Activated CD4-positive, alpha-beta T cell treated with anti-CD3 and anti-CD28 coated beads, Interleukin-2, amount 10 ng/mL, durations not matched to agents 24 days and 14 days (primary cell): Measurements from ENCODE around the gene STMND1. TPM values are rescaled to one million over a fixed set of nuclear protein-coding genes. Genes with fewer than 3 reads are reported as not detected.
"Not testable (repeated sequence)": the region's sequence is repeated elsewhere in the genome, so short reads cannot be mapped to it uniquely, and the experiment has no call there.

Source experiments
- DNase-seq: peaks from one replicate; pipeline ENCODE4 v3.0.0; 2022
- H3K27ac Mint-ChIP-seq: one replicate; pipeline ENCODE4 v1.8.0; 2022; ENCODE audit warnings: mild to moderate bottlenecking, mixed read lengths
- H3K27me3 Mint-ChIP-seq: one replicate; pipeline ENCODE4 v1.8.0; 2022; ENCODE audit warnings: mixed read lengths
- H3K36me3 Mint-ChIP-seq: one replicate; pipeline ENCODE4 v1.8.0; 2022; ENCODE audit warnings: low read depth, mild to moderate bottlenecking, mixed read lengths
- H3K4me1 Mint-ChIP-seq: one replicate; pipeline ENCODE4 v1.8.0; 2021; ENCODE audit warnings: mixed read lengths
- H3K4me3 Mint-ChIP-seq: one replicate; pipeline ENCODE4 v1.8.0; 2022; ENCODE audit warnings: mild to moderate bottlenecking, moderate library complexity, mixed read lengths
- H3K9me3 Mint-ChIP-seq: one replicate; pipeline ENCODE4 v1.8.0; 2021; ENCODE audit warnings: mixed read lengths
- intact Hi-C: fragments of 100-400 bp; cut with micrococcal nuclease; formaldehyde crosslinking; loops from one replicate; pipeline ENCODE4 v1.15.1; 2023
- total RNA-seq: library from RNA; stranded (reverse); gene quantifications from 2 replicates; pipeline ENCODE4 v1.2.3, GENCODE V29; 2022

STMND1 gene
- not detected in 2 replicates for total RNA-seq

DNA sequence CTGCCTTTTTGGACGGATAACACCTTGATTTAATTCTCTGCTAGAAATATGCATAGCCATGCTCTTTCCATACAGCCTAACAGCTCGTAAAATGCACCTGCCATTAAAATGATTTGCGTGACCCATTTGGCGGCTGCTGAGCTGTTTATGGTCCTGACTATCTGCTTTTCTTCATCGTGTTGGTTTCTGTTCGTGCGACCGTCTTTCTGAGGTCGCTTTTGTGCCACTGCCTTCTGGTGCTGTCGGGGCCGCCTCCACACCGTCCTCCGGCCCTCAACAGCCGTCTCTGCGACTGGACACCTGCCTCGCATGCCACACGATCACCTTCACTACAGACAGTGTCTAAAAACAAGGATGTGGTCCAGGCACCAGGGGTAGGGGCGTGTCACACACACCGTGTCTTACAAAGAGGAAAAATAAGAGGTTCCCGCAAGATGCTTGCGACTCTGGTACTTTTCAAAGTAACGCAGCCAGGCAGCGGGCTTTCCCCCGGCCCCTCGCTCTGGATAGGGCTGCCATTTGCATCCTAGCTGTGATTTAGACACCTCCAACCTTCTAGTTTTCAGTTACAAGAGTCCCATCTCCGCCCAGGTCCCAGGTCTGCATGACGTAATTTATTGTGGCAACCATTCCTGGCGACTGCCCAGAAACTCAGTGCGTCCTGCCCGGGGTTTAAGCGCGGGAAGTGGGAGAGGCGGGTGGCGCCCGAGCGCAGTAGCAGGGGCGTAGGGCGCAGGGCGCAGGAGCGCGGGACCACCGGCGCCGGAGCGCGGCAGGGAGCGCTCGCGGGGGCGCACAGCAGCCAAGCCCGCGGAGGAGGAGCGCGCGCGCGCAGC is at the start of gene STMND1:
TSS of gene STMND1 (plus strand) at position 629 of the 836 bp plus-strand sequence. CDS start 208 bp downstream, outside the sequence.
- Mint-ChIP-seq H3K27me3 (peaks cover 33% of the 10 kb centered on the region), H3K4me1 (peaks cover 2% of the 10 kb centered on the region), H3K9me3 (no peaks in the 10 kb centered on the region), H3K27ac (no peak within 1 kb of the TSS), H3K4me3 (peak within 1 kb of the TSS; percentile 26), H3K36me3 (no peaks in the 10 kb centered on the region)
- DNase-seq, result no peak
- intact Hi-C loops, result no loop called here

DNA sequence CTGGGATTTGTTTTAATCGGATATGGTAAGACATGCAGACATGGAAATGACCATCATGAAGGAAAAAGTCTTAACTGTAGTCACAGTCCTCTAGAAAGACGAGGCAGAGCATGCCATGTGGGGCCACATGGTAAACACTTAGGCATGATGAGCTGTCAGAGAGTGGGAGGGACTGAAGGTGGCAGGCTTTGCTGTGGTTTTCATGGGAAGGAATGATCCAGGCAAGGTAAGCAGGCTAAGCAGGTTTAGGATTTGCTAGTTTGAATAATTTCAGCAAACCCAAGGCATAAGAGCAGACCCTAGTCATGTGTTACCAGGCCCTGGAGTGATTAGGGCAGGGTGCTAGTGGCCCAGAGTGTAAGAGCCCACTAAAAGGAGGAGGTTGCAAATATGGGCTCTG is 47.2 kb upstream of the STMND1 start:
- Mint-ChIP-seq H3K36me3 (no peaks in the 10 kb centered on the region), H3K27me3 (peaks cover 4% of the 10 kb centered on the region), H3K27ac (no peak overlapping the region), H3K9me3 (no peaks in the 10 kb centered on the region), H3K4me1 (no peaks in the 10 kb centered on the region), H3K4me3 (no peak overlapping the region)
- intact Hi-C loops, result no loop called here
- no peak for DNase-seq

DNA sequence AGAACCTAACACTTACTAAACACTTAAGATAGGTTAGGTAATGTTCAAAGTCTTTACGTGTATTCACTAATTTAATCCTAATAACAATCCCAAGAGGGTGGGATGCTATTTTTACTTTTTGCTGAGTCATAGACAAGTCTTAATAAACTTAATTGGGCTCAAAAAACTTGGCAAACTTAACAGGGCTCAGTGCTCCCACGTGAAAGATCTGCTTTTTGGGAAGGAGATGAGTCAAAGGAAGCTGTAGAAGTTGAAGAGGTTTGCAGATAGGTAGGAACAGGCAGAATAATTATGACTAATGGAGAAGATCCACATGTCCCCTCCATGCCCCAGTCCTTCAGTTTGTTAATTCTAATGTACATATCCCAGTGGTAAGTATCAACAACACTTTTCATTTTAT is 44.5 kb upstream of the STMND1 start:
- H3K4me3 Mint-ChIP-seq, result no peak overlapping the region
- H3K4me1 Mint-ChIP-seq, result no peaks in the 10 kb centered on the region
- H3K9me3 Mint-ChIP-seq, result no peaks in the 10 kb centered on the region
- no peaks in the 10 kb centered on the region for H3K36me3 Mint-ChIP-seq
- intact Hi-C loops, result no loop called here
- H3K27me3 Mint-ChIP-seq, result peaks cover 3% of the 10 kb centered on the region
- no peak for DNase-seq
- H3K27ac Mint-ChIP-seq, result no peak overlapping the region

DNA sequence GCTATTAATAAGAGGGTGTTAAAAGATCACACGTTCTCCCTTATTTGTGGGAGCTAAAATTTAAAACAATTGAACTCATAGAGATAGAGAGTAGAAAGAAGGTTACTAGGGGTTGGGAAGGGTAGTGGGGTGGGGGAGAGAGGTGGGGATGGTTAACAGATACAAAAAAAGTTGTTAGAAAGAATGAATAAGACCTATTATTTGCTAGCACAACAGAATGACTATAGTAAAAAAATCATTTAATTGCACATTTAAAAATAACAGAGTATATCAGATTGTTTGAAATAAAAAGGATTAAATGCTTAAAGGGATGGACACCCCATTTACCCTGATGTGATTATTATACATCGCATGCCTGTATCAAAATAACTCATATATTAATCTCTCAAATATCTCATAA is 43.3 kb upstream of the STMND1 start:
- H3K27ac Mint-ChIP-seq, result no peak overlapping the region

DNA sequence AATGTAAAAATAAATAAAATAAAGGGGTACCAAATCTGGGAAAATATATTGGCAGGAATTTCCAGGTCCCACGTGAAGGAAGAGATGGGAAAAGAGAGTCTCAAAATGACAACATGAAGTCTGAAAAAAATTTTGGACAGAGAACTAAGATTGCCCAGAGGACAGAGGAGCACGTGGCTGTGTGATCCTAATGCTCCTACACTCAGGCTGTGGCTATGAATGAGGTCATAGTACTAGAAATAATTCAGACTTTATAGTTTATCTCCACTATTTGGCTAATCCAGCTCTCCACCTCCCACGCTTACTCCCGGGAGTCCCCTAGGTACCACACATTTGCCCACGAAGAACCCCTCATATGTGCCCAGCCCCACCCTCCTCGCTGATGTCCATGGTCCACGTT is 42.8 kb upstream of the STMND1 start:
- no peak for DNase-seq
- Mint-ChIP-seq H3K27me3 (peaks cover 3% of the 10 kb centered on the region), H3K4me1 (no peaks in the 10 kb centered on the region), H3K9me3 (no peaks in the 10 kb centered on the region), H3K27ac (no peak overlapping the region), H3K4me3 (no peak overlapping the region), H3K36me3 (no peaks in the 10 kb centered on the region)
- intact Hi-C loops, result no loop called here

More for the DNA sequence above, 43.3 kb upstream of the STMND1 start:
- DNase-seq, result no peak
- Mint-ChIP-seq H3K4me3 (no peak overlapping the region), H3K4me1 (no peaks in the 10 kb centered on the region), H3K36me3 (no peaks in the 10 kb centered on the region), H3K27me3 (peaks cover 3% of the 10 kb centered on the region), H3K9me3 (no peaks in the 10 kb centered on the region)
- intact Hi-C loops, result no loop called here

DNA sequence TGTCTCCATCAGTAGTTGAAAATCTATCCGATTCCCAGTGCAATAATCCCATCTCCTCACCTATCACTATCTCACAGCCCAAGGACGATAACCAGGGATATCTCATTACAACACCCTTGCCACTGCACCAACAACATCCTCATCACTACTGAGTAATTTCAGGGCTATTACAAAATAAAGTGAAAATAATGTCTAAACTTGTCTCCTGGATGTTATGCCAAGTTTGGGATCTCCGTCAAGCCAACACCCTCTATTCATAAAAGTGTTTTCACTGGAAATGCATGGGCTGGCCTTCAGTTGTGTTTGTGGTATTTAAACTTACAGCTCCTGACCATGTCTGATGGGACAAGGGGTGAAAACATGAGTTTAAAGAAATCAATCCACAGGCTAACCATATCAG is 42.0 kb upstream of the STMND1 start:
- Mint-ChIP-seq H3K27me3 (peaks cover 3% of the 10 kb centered on the region), H3K9me3 (no peaks in the 10 kb centered on the region), H3K4me3 (no peak overlapping the region), H3K27ac (no peak overlapping the region), H3K36me3 (no peaks in the 10 kb centered on the region), H3K4me1 (no peaks in the 10 kb centered on the region)
- no peak for DNase-seq
- intact Hi-C loops, result no loop called here

DNA sequence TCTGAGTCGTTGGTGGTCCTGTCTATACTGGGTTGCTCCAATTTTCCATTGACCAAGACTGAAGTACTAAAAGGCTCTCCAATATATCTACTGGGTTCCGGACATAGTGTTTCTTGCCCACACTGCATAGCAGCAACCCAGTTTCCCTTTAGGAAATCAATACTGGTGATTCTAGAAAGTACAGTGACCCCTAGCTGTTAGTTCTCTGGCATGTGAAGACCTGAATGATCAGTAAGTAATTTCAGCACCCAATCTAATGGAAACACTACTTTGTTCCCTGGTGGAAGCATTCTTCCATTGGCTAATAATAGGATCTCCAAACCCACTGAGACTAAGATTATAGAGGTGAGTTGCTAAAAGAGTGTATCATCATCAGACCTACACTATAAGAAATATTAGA is 40.8 kb upstream of the STMND1 start:
- Mint-ChIP-seq H3K4me1 (no peaks in the 10 kb centered on the region), H3K9me3 (no peaks in the 10 kb centered on the region), H3K27me3 (peaks cover 3% of the 10 kb centered on the region)

DNA sequence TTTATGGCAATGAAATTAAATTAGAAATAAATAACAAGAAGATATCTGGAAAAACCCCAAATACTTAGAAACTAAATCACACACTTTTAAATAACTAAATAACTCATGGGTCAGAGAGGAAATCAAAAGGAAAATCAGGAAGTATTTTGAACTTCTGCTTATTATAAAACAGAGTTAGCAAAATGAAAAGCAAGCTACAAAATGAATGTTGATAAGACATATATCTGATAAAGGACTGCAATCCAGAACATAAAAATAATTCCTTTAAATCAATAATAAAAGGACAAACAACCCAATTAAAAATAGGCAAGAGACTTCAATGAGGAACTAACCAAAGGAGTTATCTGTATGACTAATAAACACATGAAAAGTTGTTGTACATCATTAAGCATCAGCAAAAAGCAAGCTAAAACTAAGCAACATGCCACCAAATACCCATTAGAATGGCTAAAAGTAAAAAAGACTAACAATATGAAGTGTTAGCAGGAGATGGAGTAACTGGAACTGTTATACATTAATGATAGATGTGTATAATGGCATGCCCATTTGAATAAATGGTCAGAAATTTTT is 38.9 kb upstream of the STMND1 start:
- Mint-ChIP-seq H3K27me3 (peaks cover 2% of the 10 kb centered on the region), H3K36me3 (no peaks in the 10 kb centered on the region), H3K9me3 (no peaks in the 10 kb centered on the region), H3K27ac (no peak overlapping the region), H3K4me3 (no peak overlapping the region), H3K4me1 (no peaks in the 10 kb centered on the region)
- intact Hi-C loops, result no loop called here
- no peak for DNase-seq

More for the DNA sequence above, 40.8 kb upstream of the STMND1 start:
- Mint-ChIP-seq H3K27ac (no peak overlapping the region), H3K36me3 (no peaks in the 10 kb centered on the region), H3K4me3 (no peak overlapping the region)
- no peak for DNase-seq
- intact Hi-C loops, result no loop called here

DNA sequence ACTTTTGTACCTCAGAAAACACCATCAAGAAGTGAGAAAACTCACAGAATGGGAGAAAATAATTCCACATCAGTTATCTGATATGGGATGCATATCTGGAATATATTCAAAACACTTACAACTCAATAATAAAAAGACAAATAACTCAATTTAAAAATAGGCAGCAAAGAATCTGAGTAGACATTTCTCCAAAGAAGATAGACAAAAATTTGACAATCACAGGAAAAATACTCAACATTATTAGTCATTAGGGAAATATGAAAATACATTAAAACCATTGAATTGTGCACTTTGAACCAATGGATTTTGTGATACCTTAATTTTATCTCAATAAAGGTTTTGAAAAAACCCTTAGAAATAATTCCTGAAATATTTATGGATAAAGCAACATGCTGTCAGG is 36.9 kb upstream of the STMND1 start:
- Mint-ChIP-seq H3K4me1 (no peaks in the 10 kb centered on the region), H3K27me3 (no peaks in the 10 kb centered on the region), H3K4me3 (no peak overlapping the region), H3K9me3 (no peaks in the 10 kb centered on the region), H3K36me3 (no peaks in the 10 kb centered on the region), H3K27ac (no peak overlapping the region)
- intact Hi-C loops, result no loop called here
- DNase-seq, result no peak

DNA sequence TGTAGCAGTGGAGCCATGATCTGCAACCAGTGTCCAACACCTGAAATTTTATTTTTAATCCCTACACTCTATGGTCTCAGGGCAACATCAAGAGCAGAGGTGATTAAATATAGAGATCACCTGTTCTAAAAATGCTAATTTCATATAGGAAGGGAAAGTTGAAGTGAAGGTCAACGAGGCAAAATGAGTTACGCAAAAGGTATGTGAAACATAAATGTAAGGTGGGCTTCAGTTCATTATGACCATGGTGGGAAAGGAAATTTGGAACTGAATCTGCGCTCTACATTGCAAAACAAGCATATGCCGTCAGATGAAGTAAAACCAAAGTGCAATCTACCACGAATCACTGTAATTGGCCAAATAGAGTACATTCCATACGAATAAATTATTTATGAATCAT is 35.2 kb upstream of the STMND1 start:
- Mint-ChIP-seq H3K27ac (no peak overlapping the region), H3K36me3 (no peaks in the 10 kb centered on the region), H3K4me1 (no peaks in the 10 kb centered on the region)

DNA sequence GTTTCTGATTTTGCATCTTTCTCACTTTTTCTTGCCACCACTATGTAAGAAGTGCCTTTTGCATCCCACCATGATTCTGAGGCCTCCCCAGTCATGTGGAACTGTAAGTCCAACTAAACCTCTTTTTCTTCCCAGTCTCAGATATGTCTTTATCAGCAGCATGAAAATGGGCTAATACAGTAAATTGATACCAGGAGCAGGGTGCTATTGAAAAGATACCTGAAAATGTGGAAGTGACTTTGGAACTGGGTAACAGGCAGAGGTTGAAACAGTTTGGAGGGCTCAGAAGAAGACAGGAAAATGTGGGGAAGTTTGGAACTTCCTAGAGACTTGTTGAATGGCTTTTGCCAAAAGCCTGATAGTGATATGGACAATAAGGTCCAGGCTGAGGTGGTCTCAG is 32.9 kb upstream of the STMND1 start:
- H3K36me3 Mint-ChIP-seq, H3K27ac Mint-ChIP-seq, H3K27me3 Mint-ChIP-seq, intact Hi-C loops, H3K9me3 Mint-ChIP-seq, H3K4me3 Mint-ChIP-seq, H3K4me1 Mint-ChIP-seq, DNase-seq: not testable (repeated sequence)

More for the DNA sequence above, 35.2 kb upstream of the STMND1 start:
- no peaks in the 10 kb centered on the region for H3K27me3 Mint-ChIP-seq
- no peak for DNase-seq
- intact Hi-C loops, result no loop called here
- no peaks in the 10 kb centered on the region for H3K9me3 Mint-ChIP-seq
- no peak overlapping the region for H3K4me3 Mint-ChIP-seq

DNA sequence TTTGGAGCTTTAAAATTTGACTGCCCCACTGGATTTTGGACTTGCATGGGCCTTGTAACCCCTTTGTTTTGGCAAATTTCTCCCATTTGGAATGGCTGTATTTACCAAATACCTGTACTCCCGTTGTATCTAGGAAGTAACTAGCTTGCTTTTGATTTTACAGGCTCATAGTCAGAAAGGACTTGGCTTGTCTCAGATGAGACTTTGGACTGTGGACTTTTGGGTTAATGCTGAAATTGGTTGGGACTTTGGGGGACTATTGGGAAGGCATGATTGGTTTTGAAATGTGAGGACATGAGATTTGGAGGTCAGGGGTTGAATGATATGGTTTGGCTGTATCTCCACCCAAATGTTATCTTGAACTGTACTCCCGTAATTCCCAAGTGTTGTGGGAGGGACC is 31.4 kb upstream of the STMND1 start:
- DNase-seq, intact Hi-C loops, H3K36me3 Mint-ChIP-seq, H3K27me3 Mint-ChIP-seq, H3K27ac Mint-ChIP-seq, H3K9me3 Mint-ChIP-seq, H3K4me3 Mint-ChIP-seq, H3K4me1 Mint-ChIP-seq: not testable (repeated sequence)

DNA sequence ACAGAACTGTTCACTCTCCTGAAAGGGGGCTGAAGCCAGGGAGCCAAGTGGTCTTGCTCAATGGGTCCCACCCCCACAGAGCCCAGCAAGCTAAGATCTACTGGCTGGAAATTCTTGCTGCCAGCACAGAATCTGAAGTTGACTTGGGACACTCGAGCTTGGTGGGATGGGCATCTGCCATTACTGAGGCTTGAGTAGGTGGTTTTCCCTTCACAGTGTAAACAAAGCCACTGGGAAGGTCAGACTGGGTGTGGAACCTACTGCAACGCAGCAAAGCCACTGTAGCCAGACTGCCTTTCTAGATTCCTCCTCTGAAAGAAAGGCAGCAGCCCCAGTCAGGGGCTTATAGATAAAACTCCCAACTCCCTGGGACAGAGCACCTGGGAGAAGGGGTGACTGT is 28.3 kb upstream of the STMND1 start:
- H3K27me3 Mint-ChIP-seq, H3K36me3 Mint-ChIP-seq, H3K27ac Mint-ChIP-seq, DNase-seq, H3K4me1 Mint-ChIP-seq, intact Hi-C loops, H3K4me3 Mint-ChIP-seq: not testable (repeated sequence)
- peaks cover 11% of the 10 kb centered on the region for H3K9me3 Mint-ChIP-seq

DNA sequence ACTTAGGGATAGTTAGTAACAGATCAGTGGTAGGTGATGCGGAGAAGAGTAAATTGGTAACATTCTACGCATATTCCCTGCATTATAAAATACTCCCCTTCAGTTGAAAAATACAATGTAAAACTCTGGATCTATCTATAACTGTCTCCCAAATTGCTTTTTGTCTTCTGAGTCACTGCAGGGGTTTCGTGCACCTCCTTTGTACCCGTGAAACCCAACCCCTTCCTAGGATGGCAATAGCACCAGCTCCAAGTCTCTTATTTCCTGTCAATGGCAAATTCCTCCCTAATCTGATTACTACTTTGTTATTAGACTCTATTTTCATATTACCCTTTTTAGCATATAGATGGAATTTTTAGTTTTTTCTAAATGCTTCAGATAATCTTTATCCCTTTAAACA is 20.6 kb upstream of the STMND1 start:
- Mint-ChIP-seq H3K27ac (no peak overlapping the region), H3K4me1 (no peaks in the 10 kb centered on the region), H3K36me3 (no peaks in the 10 kb centered on the region), H3K27me3 (peaks cover 6% of the 10 kb centered on the region), H3K4me3 (no peak overlapping the region), H3K9me3 (peaks cover 4% of the 10 kb centered on the region)
- intact Hi-C loops, result no loop called here
- no peak for DNase-seq
